HG02840 (cell line): Measurements from ENCODE around the gene STK39.

Experiments used
- ATAC-seq: cut with Tn5 transposase; IDR thresholded peaks from one replicate; pipeline ENCODE4 v1.9.1; 2021; ENCODE audit warnings: mild to moderate bottlenecking, moderate library complexity, moderate number of reproducible peaks; ENCODE audit not compliant: unreplicated experiment, low FRiP score

The STK39 gene

GRCh38 chr2:167966937-167967913 is 280.2 kb downstream of the STK39 start:
- no peak for ATAC-seq

GRCh38 chr2:167965907-167966761 is 281.3 kb downstream of the STK39 start:
- no peak for ATAC-seq

- no peak for ATAC-seq
Observed at GRCh38 chr2:167964650-167965413, 282.6 kb downstream of the STK39 start.

- no peak for ATAC-seq
Observed at GRCh38 chr2:167963899-167964649, 283.3 kb downstream of the STK39 start.

- ATAC-seq: no peak
Observed at GRCh38 chr2:167962436-167963226, 284.8 kb downstream of the STK39 start.

- no peak for ATAC-seq
Observed at GRCh38 chr2:167961536-167962048, 285.8 kb downstream of the STK39 start.

- no peak for ATAC-seq
Observed at GRCh38 chr2:167960089-167960747, 287.2 kb downstream of the STK39 start.

GRCh38 chr2:167957662-167958061 is 289.7 kb downstream of the STK39 start:
- ATAC-seq: no peak

- ATAC-seq: no peak
Observed at GRCh38 chr2:167955264-167955906, 292.0 kb downstream of the STK39 start.

- no peak for ATAC-seq
Observed at GRCh38 chr2:167954495-167954894, 292.9 kb downstream of the STK39 start.

- no peak for ATAC-seq
Observed at GRCh38 chr2:167953776-167954175, 293.6 kb downstream of the STK39 start.

- ATAC-seq: no peak
Observed at GRCh38 chr2:167950571-167950970, 296.8 kb downstream of the STK39 start.

GRCh38 chr2:167946441-167946841 is 301.0 kb downstream of the STK39 start:
- ATAC-seq: no peak

- ATAC-seq: no peak
Observed at GRCh38 chr2:167945660-167946368, 301.6 kb downstream of the STK39 start.

- ATAC-seq: no peak
Observed at GRCh38 chr2:167944825-167945659, 302.4 kb downstream of the STK39 start.

- ATAC-seq: no peak
Observed at GRCh38 chr2:167943897-167944296, 303.5 kb downstream of the STK39 start.
